Neural cell (in vitro differentiated cells): ENCODE results near the gene ANKRD33. TPM values are rescaled to one million over a fixed set of nuclear protein-coding genes. Genes with fewer than 3 reads are reported as not detected.

ENCODE experiments used
- H2AFZ ChIP-seq: fragments of 200-600, 300-800 bp; sonication (generic), shearing (Covaris generic); 2 replicates; pipeline ENCODE4 v1.6.0; 2014; ENCODE audit warnings: low read depth, mild to moderate bottlenecking, antibody characterized with exemption, low read length, moderate library complexity
- H3F3A ChIP-seq: fragments of 200-600 bp; shearing (Covaris generic); 2 replicates; pipeline ENCODE4 v1.6.1; 2016; ENCODE audit warnings: mild to moderate bottlenecking, moderate library complexity, mixed read lengths, antibody characterized with exemption, low read length; ENCODE audit not compliant: insufficient read depth, poor library complexity, severe bottlenecking
- H3K27ac ChIP-seq: fragments of 200-600, 300-800 bp; sonication (generic), shearing (Covaris generic); 2 replicates; pipeline ENCODE4 v1.5.1; 2014; ENCODE audit warnings: mild to moderate bottlenecking, low read length, moderate library complexity
- H3K27me3 ChIP-seq: fragments of 300-800, 200-600 bp; sonication (generic), shearing (Covaris generic); 2 replicates; pipeline ENCODE4 v1.6.0; 2014; ENCODE audit warnings: mild to moderate bottlenecking, low read depth, low read length, moderate library complexity; ENCODE audit not compliant: insufficient read depth
- H3K36me3 ChIP-seq: fragments of 300-800, 200-600 bp; sonication (generic), shearing (Covaris generic); 2 replicates; pipeline ENCODE4 v1.5.1; 2014; ENCODE audit warnings: mild to moderate bottlenecking, antibody characterized with exemption, low read length, moderate library complexity; ENCODE audit not compliant: insufficient read depth
- H3K4me2 ChIP-seq: fragments of 300-800, 200-600 bp; sonication (generic), shearing (Covaris generic); 2 replicates; pipeline ENCODE4 v1.6.0; 2014; ENCODE audit warnings: mild to moderate bottlenecking, low read length
- H3K4me3 ChIP-seq: fragments of 300-800, 200-600 bp; sonication (generic), shearing (Covaris generic); 2 replicates; pipeline ENCODE4 v1.5.1; 2014; ENCODE audit warnings: mild to moderate bottlenecking, low read length, moderate library complexity
- H3K79me2 ChIP-seq: fragments of 200-600 bp; shearing (Covaris generic); replicated peaks from 2 replicates; pipeline ENCODE4 v1.6.0; 2014; ENCODE audit warnings: mild to moderate bottlenecking, low read length, moderate library complexity; ENCODE audit not compliant: insufficient read depth
- H3K9ac ChIP-seq: fragments of 300-800, 200-600 bp; sonication (generic), shearing (Covaris generic); 2 replicates; pipeline ENCODE4 v1.6.1; 2016; ENCODE audit warnings: mild to moderate bottlenecking, low read length, mixed read lengths
- H3K9me2 ChIP-seq: fragments of 200-600 bp; shearing (Covaris generic); 2 replicates; pipeline ENCODE4 v1.6.1; 2016; ENCODE audit warnings: mild to moderate bottlenecking, low read length, mixed read lengths; ENCODE audit not compliant: insufficient read depth
- H3K9me3 ChIP-seq: fragments of 200-600, 300-800 bp; sonication (generic), shearing (Covaris generic); 2 replicates; pipeline ENCODE4 v1.6.1; 2016; ENCODE audit warnings: mild to moderate bottlenecking, mixed run types, low read length, moderate library complexity, mixed read lengths
- H4K20me1 ChIP-seq: fragments of 200-600 bp; shearing (Covaris generic); 2 replicates; pipeline ENCODE4 v1.6.1; 2016; ENCODE audit warnings: mild to moderate bottlenecking, mixed run types; ENCODE audit not compliant: insufficient read depth
- CTCF ChIP-seq: fragments of 450-650 bp; IDR thresholded peaks from 2 replicates; pipeline ENCODE4 v1.5.1; 2014; ENCODE audit warnings: antibody characterized with exemption, mild to moderate bottlenecking, moderate library complexity; ENCODE audit not compliant: poor library complexity, severe bottlenecking
- EP300 ChIP-seq: fragments of 450-650 bp; conservative IDR thresholded peaks from 2 replicates; pipeline ENCODE4 v1.6.1; 2014; ENCODE audit warnings: antibody characterized with exemption, mild to moderate bottlenecking, moderate library complexity; ENCODE audit not compliant: poor library complexity, severe bottlenecking
- EZH2 ChIP-seq: fragments of 200-600, 300-800 bp; shearing (Covaris generic), sonication (generic); IDR thresholded peaks from 2 replicates; pipeline ENCODE4 v1.6.1; 2014; ENCODE audit warnings: antibody characterized with exemption, low read length, borderline replicate concordance, mild to moderate bottlenecking; ENCODE audit not compliant: insufficient read depth, poor library complexity, severe bottlenecking
- MXI1 ChIP-seq: fragments of 450-650 bp; conservative IDR thresholded peaks from 2 replicates; pipeline ENCODE4 v1.6.1; 2014; ENCODE audit warnings: antibody characterized with exemption, mild to moderate bottlenecking; ENCODE audit not compliant: poor library complexity, severe bottlenecking
- POLR2AphosphoS5 ChIP-seq: IDR thresholded peaks from 2 replicates; pipeline ENCODE4 v1.6.1; 2012
- RAD21 ChIP-seq: fragments of 450-650 bp; conservative IDR thresholded peaks from 2 replicates; pipeline ENCODE4 v1.6.1; 2014; ENCODE audit warnings: antibody characterized with exemption, mild to moderate bottlenecking, moderate library complexity
- SMC3 ChIP-seq: fragments of 450-650 bp; conservative IDR thresholded peaks from 2 replicates; pipeline ENCODE4 v1.6.1; 2014; ENCODE audit warnings: antibody characterized with exemption, mild to moderate bottlenecking, moderate library complexity; ENCODE audit not compliant: poor library complexity
- TAF1 ChIP-seq: IDR thresholded peaks from 2 replicates; pipeline ENCODE4 v1.6.1; 2012; ENCODE audit warnings: low read depth
- polyA plus RNA-seq: library from polyadenylated mRNA; depleted of rRNA; stranded (reverse); fragments of >200 nt; gene quantifications from 2 replicates; pipeline ENCODE4 v1.2.3, GENCODE V29; 2014
- TF ChIP-seq, protein P1 (sequence below): IDR thresholded peaks from 2 replicates; pipeline ENCODE4 v1.6.1; 2012; ENCODE audit warnings: borderline replicate concordance

ANKRD33 gene
- polyA plus RNA-seq, 1 donor from 2014 or later: not detected

DNA sequence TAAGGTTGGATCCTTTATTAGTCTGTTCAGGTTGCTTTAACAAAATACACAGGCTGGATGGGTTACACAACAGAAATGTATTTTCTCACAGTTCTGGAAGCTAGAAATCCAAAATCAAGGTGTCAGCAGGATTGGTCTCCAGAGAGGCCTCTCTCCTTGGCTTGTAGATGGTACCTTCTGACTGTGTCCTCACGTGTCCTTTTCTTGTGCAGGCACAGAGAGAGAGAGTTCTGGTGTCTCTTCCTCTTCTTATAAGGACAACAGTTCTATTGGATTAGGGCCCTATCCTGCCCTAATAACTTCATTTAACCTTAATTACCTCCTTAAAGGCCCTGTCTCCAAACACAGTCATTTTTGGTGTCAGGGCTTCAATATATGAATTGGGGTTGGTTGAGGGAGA lies 4.6 kb upstream of the ANKRD33 start:
- TF ChIP-seq TAF1: no peak
- TF ChIP-seq EP300: no peak
- no peak for TF ChIP-seq MXI1
- TF ChIP-seq CTCF: no peak
- TF ChIP-seq, protein P1, sequence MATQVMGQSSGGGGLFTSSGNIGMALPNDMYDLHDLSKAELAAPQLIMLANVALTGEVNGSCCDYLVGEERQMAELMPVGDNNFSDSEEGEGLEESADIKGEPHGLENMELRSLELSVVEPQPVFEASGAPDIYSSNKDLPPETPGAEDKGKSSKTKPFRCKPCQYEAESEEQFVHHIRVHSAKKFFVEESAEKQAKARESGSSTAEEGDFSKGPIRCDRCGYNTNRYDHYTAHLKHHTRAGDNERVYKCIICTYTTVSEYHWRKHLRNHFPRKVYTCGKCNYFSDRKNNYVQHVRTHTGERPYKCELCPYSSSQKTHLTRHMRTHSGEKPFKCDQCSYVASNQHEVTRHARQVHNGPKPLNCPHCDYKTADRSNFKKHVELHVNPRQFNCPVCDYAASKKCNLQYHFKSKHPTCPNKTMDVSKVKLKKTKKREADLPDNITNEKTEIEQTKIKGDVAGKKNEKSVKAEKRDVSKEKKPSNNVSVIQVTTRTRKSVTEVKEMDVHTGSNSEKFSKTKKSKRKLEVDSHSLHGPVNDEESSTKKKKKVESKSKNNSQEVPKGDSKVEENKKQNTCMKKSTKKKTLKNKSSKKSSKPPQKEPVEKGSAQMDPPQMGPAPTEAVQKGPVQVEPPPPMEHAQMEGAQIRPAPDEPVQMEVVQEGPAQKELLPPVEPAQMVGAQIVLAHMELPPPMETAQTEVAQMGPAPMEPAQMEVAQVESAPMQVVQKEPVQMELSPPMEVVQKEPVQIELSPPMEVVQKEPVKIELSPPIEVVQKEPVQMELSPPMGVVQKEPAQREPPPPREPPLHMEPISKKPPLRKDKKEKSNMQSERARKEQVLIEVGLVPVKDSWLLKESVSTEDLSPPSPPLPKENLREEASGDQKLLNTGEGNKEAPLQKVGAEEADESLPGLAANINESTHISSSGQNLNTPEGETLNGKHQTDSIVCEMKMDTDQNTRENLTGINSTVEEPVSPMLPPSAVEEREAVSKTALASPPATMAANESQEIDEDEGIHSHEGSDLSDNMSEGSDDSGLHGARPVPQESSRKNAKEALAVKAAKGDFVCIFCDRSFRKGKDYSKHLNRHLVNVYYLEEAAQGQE: no peak
- TF ChIP-seq SMC3: no peak
- TF ChIP-seq POLR2AphosphoS5: no peak
- no peak for TF ChIP-seq RAD21
- TF ChIP-seq EZH2: no peak
- no peak overlapping the region for H3K27ac ChIP-seq
- no peaks in the 10 kb centered on the region for H3K27me3 ChIP-seq
- H3K36me3 ChIP-seq: no peaks in the 10 kb centered on the region
- no peak overlapping the region for H3K9ac ChIP-seq
- H3K4me3 ChIP-seq: no peak overlapping the region
- no peaks in the 10 kb centered on the region for H3K9me2 ChIP-seq
- no peak overlapping the region for H2AFZ ChIP-seq
- no peaks in the 10 kb centered on the region for H3K79me2 ChIP-seq
- H4K20me1 ChIP-seq: no peaks in the 10 kb centered on the region
- H3K4me2 ChIP-seq: no peak overlapping the region
- no peaks in the 10 kb centered on the region for H3K9me3 ChIP-seq
- no peaks in the 10 kb centered on the region for H3F3A ChIP-seq

- Histone ChIP-seq H2AFZ (no peak overlapping the region), H4K20me1 (no peaks in the 10 kb centered on the region), H3K27me3 (no peaks in the 10 kb centered on the region), H3K27ac (no peak overlapping the region), H3K9ac (no peak overlapping the region), H3K4me3 (no peak overlapping the region), H3K79me2 (no peaks in the 10 kb centered on the region), H3K9me2 (no peaks in the 10 kb centered on the region), H3K4me2 (no peak overlapping the region), H3F3A (no peaks in the 10 kb centered on the region), H3K9me3 (no peaks in the 10 kb centered on the region), H3K36me3 (no peaks in the 10 kb centered on the region)
- TF ChIP-seq POLR2AphosphoS5: no peak
- TF ChIP-seq EP300: no peak
- TF ChIP-seq SMC3: no peak
- no peak for TF ChIP-seq MXI1
- TF ChIP-seq, protein P1: no peak
- TF ChIP-seq RAD21: no peak
- TF ChIP-seq TAF1: no peak
- TF ChIP-seq EZH2: no peak
- TF ChIP-seq CTCF: no peak
Observed at GRCh38 chr12:51883998-51884675, 3.8 kb upstream of the ANKRD33 start.
